Muscle of leg (tissue), 11 donors: ENCODE data around the gene KRTAP4-2. TPM values are rescaled to one million over a fixed set of nuclear protein-coding genes. Genes with fewer than 3 reads are reported as not detected.
A peak's percentile ranks its signal among the peaks of the same experiment; 100 is the strongest.
"Not testable (repeated sequence)": the region's sequence is repeated elsewhere in the genome, so short reads cannot be mapped to it uniquely, and the experiment has no call there.

ENCODE experiments used
- DNase-seq: peaks from one replicate; pipeline ENCODE4 v3.0.0; 2013
- H3K27ac ChIP-seq: one replicate; pipeline ENCODE4 v1.5.1; 2013; ENCODE audit warnings: mild to moderate bottlenecking, low read length, control low read depth
- H3K27me3 ChIP-seq: one replicate; pipeline ENCODE4 v1.6.1; 2013; ENCODE audit warnings: low read length; ENCODE audit not compliant: control insufficient read depth, insufficient read depth
- H3K36me3 ChIP-seq: one replicate; pipeline ENCODE4 v1.6.1; 2013; ENCODE audit warnings: low read length; ENCODE audit not compliant: control insufficient read depth, insufficient read depth
- H3K4me1 ChIP-seq: one replicate; pipeline ENCODE4 v1.6.1; 2013; ENCODE audit warnings: low read length; ENCODE audit not compliant: control insufficient read depth, insufficient read depth
- H3K4me3 ChIP-seq: one replicate; pipeline ENCODE4 v1.5.1; 2013; ENCODE audit warnings: low read length, control low read depth
- H3K9me3 ChIP-seq: replicated peaks from 2 replicates; pipeline ENCODE4 v1.6.1; 2013; ENCODE audit warnings: low read depth, low read length; ENCODE audit not compliant: control insufficient read depth
- WGBS: methylation state at CpG from one replicate; pipeline ENCODE4 v1.1.5; 2013; ENCODE audit warnings: missing lambda C conversion rate; ENCODE audit not compliant: insufficient coverage; 5-methylcytosine and 5-hydroxymethylcytosine counted together
- polyA plus RNA-seq, 8 donors: library from polyadenylated mRNA; unstranded; fragments of 120-200 nt; gene quantifications; one replicate each; pipeline versions ENCODE4 v1.2.1 to v1.2.3, GENCODE V29; 2013; ENCODE audit warnings: inconsistent platforms in 1 of 8, low replicate concordance in 1 of 8; ENCODE audit not compliant: insufficient read length in 8 of 8, insufficient read depth in 1 of 8
- total RNA-seq: library from RNA; stranded (reverse); fragments of 120-200 nt; gene quantifications from one replicate; pipeline ENCODE4 v1.2.4, GENCODE V29; 2013

KRTAP4-2 gene
- total and polyA plus RNA-seq, 9 donors: not detected

DNA sequence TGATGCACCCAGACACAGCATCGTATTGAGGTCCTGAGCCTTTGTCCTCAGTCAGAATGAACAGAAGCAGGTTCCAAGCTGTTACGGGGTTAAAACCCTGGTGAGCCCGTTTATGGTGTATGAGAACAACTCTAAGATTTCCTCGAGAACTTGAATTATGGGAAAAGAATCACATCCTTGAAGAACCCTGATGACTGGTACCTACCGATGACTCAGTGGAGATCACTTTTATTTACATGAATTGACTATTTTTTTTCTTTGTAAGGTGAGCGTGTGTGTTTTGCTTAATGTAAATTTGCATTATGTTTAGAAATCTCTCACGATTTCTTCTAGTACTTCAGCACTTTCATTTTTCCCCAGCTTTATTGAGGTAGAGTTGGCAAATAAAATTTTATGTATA, 14.2 kb downstream of the KRTAP4-2 start:
- H3K9me3 ChIP-seq: no peaks in the 10 kb centered on the region
- no peaks in the 10 kb centered on the region for H3K36me3 ChIP-seq
- no peak overlapping the region for H3K4me3 ChIP-seq
- no peak for DNase-seq
- no peaks in the 10 kb centered on the region for H3K4me1 ChIP-seq
- 41% methylated on average over 3 of the region's 7 CpGs for WGBS
- H3K27ac ChIP-seq: no peak overlapping the region
- H3K27me3 ChIP-seq: peaks cover 2% of the 10 kb centered on the region

DNA sequence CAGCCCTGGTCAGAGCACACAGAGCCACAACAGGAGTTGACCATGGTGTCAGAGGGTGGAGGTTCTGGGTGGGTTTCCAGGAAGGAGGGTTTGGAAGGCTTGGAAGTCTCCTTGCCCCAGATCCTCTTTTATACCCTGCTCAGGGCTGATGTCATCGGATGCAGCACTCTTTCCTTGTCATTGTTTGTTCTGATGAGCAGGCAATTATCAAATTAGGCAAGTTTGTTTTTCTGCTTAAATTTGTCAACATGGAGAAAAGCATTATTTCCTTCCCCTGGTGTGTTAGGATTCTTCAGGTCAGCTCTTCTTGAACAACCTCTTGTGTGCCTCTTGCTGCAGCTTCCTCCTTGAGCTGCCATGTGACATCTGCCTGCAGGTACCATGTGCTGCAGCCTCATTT, 17.4 kb downstream of the KRTAP4-2 start, which contains the start of gene KRTAP4-4:
Gene KRTAP4-4 (minus strand): TSS at position 101 of the 400 bp plus-strand sequence. CDS start 57 bp downstream, at position 44.
- WGBS: no CpG with 5 or more reads among the region's 1 CpG
- no peak for DNase-seq
- H3K4me1 ChIP-seq: no peaks in the 10 kb centered on the region
- no peak within 1 kb of the TSS for H3K4me3 ChIP-seq
- no peaks in the 10 kb centered on the region for H3K9me3 ChIP-seq
- H3K27me3 ChIP-seq: peaks cover 2% of the 10 kb centered on the region
- no peaks in the 10 kb centered on the region for H3K36me3 ChIP-seq
- no peak within 1 kb of the TSS for H3K27ac ChIP-seq

DNA sequence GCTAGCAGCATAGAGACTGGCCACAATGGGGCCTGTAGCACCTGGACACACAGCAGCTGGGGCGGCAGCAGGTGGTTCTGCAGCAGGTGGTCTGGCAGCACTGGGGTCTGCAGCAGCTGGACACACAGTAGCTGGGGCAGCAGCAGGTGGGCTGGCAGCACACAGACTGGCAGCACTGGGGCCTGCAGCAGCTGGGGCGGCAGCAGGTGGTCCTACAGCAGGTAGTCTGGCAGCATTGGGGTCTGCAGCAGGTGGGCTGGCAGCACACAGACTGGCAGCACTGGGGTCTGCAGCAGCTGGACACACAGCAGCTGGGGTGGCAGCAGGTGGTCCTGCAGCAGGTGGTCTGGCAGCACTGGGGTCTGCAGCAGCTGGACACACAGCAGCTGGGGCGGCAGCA, 17.8 kb downstream of the KRTAP4-2 start:
- not testable (repeated sequence) for H3K4me3 ChIP-seq, H3K27ac ChIP-seq, DNase-seq, H3K27me3 ChIP-seq, H3K36me3 ChIP-seq, H3K4me1 ChIP-seq, H3K9me3 ChIP-seq
- 77% methylated on average over 3 of the region's 3 CpGs for WGBS

DNA sequence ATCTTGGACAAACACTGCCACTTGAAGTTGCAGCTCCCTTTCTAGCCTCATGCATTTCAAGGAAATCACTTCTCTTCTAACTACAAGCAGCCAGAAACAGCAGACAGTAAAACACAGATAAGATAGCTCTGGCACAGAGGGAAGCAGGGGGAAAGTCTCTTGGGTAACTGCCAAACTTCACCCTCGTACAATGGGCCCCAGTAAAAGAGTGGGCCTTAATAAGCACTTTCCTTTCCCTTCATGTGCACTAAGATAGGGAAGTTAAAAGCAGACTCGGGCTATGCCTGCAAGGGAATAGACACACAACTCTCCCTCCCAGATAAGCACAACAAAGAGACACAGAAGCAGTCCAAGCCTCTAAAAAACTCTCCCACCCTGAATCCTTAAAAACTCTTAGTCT, 24.2 kb downstream of the KRTAP4-2 start:
- Histone ChIP-seq H3K27ac (no peak overlapping the region), H3K9me3 (no peaks in the 10 kb centered on the region), H3K36me3 (no peaks in the 10 kb centered on the region), H3K4me1 (no peaks in the 10 kb centered on the region), H3K4me3 (no peak overlapping the region), H3K27me3 (no peaks in the 10 kb centered on the region)
- no CpG with 5 or more reads among the region's 2 CpGs for WGBS
- peak; percentile 52 for DNase-seq

DNA sequence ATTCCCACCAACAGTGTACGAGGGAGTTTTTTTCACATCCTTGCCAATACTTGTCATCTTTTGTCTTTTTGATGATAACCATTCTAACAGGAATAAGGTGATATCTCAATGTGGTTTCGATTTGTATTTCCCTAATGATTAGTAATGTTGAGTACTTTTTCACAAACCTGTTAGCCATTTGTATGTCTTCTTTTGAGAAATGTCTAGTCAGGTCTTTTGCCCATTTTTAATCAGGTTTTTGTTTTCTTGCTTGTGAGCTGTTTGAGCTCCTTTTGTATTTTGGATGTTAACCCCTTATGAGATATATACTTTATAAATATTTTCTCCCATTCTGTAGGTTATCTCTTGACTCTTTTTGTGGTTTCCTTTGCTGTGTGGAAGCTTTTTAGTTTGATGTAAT, 26.5 kb downstream of the KRTAP4-2 start:
- Histone ChIP-seq H3K9me3 (no peaks in the 10 kb centered on the region), H3K27me3 (no peaks in the 10 kb centered on the region), H3K27ac (no peak overlapping the region), H3K4me1 (no peaks in the 10 kb centered on the region), H3K4me3 (no peak overlapping the region), H3K36me3 (no peaks in the 10 kb centered on the region)
- WGBS: no CpG with 5 or more reads among the region's 2 CpGs
- DNase-seq: no peak

DNA sequence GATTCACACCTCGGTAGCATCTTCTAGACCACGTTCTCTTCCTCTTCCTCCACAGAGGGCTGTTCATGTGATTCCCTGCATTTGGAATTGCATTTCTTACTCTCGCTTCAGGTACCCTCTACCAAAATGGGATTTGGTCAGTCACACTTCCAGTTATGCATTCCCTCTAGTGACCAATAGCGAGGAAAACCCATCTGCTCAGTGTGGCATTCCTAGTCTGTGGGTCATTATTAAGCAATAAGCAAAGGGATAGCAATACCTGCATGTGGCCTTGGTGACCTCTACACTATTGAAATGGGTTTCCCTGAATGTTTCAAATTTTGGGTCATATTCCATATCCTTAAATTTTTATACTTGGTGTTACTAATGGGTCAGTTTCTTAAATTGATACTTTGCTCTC, 28.0 kb downstream of the KRTAP4-2 start:
- no peaks in the 10 kb centered on the region for H3K27me3 ChIP-seq
- no peak overlapping the region for H3K4me3 ChIP-seq
- H3K4me1 ChIP-seq: no peaks in the 10 kb centered on the region
- H3K9me3 ChIP-seq: no peaks in the 10 kb centered on the region
- no peaks in the 10 kb centered on the region for H3K36me3 ChIP-seq
- WGBS: 54% methylated on average over 3 of the region's 4 CpGs
- H3K27ac ChIP-seq: no peak overlapping the region
- DNase-seq: no peak

DNA sequence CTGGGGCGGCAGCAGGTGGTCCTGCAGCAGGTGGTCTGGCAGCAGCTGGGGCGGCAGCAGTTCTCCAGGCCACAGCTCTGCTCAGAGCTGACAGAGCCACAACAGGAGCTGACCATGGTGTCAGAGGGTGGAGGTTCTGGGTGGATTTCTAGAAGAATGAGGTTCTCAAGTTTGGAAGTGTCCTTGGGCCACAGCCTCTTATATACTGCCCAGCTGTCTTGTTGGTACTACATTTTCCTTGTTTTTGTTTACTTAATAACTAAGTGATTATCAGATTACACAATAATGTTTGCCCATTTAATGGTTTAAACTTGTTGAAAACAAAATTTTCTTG, 28.4 kb downstream of the KRTAP4-2 start, which contains the start of gene KRTAP4-5:
Gene KRTAP4-5 (minus strand): TSS at position 174 of the 334 bp plus-strand sequence. CDS start 58 bp downstream, at position 116.
- H3K4me3 ChIP-seq: no peak within 1 kb of the TSS
- H3K27ac ChIP-seq: no peak within 1 kb of the TSS
- H3K27me3 ChIP-seq: no peaks in the 10 kb centered on the region
- no peaks in the 10 kb centered on the region for H3K36me3 ChIP-seq
- no peak for DNase-seq
- 48% methylated on average over 2 of the region's 2 CpGs for WGBS
- H3K4me1 ChIP-seq: no peaks in the 10 kb centered on the region
- no peaks in the 10 kb centered on the region for H3K9me3 ChIP-seq

DNA sequence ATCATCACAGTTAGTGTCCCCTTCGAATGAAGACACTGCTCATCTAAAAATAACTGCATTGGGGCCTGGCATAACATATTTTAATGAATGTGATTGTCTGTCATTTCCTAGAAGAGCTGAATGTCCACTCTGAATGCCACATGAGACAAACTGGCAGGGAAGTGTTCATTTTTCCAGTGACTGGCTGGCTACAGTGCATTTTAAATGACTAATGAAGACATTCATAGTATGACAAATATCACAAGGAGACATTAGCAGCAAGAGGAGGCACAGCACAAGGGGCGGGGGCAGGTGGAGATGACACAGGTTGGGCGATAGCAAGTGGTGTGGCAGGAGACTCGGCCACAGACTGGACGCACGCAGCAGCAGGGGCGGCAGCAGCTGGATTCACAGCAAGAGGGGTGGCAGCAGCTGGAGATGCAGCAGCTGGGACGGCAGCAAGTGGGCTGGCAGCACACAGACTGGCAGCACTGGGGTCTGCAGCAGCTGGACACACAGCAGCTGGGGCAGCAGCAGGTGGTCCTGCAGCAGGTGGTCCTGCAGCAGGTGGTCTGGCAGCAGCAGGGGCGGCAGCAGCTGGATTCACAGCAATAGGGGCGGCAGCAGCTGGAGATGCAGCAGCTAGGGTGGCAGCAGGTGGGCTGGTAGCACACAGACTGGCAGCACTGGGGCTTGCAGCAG, 28.9 kb downstream of the KRTAP4-2 start:
- DNase-seq, H3K27ac ChIP-seq, H3K36me3 ChIP-seq, H3K27me3 ChIP-seq, H3K9me3 ChIP-seq, H3K4me3 ChIP-seq, H3K4me1 ChIP-seq: not testable (repeated sequence)
- 70% methylated on average over 9 of the region's 10 CpGs for WGBS

DNA sequence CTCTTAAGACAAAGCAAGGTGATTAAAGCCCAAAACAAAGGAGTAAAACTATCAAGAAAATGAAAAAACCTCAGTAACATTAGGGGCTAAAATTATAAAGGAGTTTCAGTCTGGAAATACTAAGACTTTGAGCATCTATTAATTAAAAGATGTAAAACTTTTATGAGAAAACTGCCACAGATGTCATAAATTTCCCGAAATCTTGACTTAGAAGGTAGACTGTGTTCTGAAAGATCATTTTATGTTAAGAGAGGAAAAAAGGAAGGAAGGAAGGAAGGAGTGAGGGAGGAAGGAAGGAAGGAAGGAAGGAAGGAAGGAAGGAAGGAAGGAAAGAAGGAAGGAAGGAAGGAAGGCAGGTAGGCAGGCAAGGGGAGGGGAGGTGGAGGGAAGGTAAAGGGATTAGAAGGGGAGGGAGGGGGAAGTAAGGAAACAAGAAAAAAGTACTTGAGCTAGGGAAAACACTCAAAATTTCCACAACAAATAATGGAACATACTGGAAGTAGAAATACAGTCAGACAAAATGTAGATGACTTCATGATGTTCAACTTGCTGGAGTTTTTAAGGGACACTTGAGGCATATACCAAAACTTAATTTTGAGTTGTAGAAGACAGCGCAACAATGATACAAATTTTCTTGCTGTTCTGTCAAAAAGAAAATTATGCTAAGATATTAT, 30.4 kb downstream of the KRTAP4-2 start:
- Histone ChIP-seq H3K27ac (no peak overlapping the region), H3K4me3 (no peak overlapping the region), H3K9me3 (peaks cover 11% of the 10 kb centered on the region), H3K27me3 (no peaks in the 10 kb centered on the region), H3K4me1 (no peaks in the 10 kb centered on the region), H3K36me3 (no peaks in the 10 kb centered on the region)
- WGBS: 67% methylated on average over 1 of the region's 2 CpGs
- no peak for DNase-seq

DNA sequence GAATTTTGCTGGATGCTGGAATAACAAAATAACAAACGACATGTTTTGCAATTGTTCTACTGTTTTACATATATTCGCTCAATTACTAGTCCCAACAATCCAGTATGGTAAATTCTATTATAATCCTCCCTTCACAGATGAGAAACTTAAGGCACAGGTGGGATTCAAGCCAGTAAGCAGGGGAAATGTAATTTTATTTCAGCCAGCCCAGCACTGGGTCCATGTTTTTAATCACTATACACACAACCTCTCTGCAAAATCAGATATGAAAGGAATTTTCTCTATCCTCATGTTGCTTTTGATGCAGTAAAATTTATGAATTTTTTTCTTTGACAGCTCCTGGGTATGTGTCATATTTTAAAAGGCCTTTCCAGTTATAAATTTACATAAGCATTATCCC, 32.8 kb downstream of the KRTAP4-2 start:
- WGBS: no CpG with 5 or more reads among the region's 2 CpGs
- H3K9me3 ChIP-seq: peaks cover 16% of the 10 kb centered on the region
- H3K4me1 ChIP-seq: no peaks in the 10 kb centered on the region
- H3K4me3 ChIP-seq: no peak overlapping the region
- no peak for DNase-seq
- no peaks in the 10 kb centered on the region for H3K36me3 ChIP-seq
- no peaks in the 10 kb centered on the region for H3K27me3 ChIP-seq
- H3K27ac ChIP-seq: no peak overlapping the region
